IPS DF 6.9 (cell line): ENCODE measurements around the gene DYNC1H1.

Experiments
- DNase-seq: peaks from one replicate; pipeline ENCODE4 v3.0.0-alpha.2; 2013; ENCODE audit warnings: low read depth, low spot score
- H3K27ac ChIP-seq: one replicate; pipeline ENCODE4 v1.5.1; 2013; ENCODE audit warnings: low read length, control low read depth
- H3K27me3 ChIP-seq: 2 replicates; pipeline ENCODE4 v1.6.1; 2013; ENCODE audit warnings: mild to moderate bottlenecking, low read length; ENCODE audit not compliant: control insufficient read depth, insufficient read depth
- H3K36me3 ChIP-seq: 2 replicates; pipeline ENCODE4 v1.6.1; 2013; ENCODE audit warnings: low read length; ENCODE audit not compliant: control insufficient read depth, insufficient read depth
- H3K4me1 ChIP-seq: 2 replicates; pipeline ENCODE4 v1.6.1; 2013; ENCODE audit warnings: low read length; ENCODE audit not compliant: control insufficient read depth, insufficient read depth
- H3K4me3 ChIP-seq: 2 replicates; pipeline ENCODE4 v1.5.1; 2013; ENCODE audit warnings: mild to moderate bottlenecking, low read length
- H3K9me3 ChIP-seq: 2 replicates; pipeline ENCODE4 v1.6.1; 2013; ENCODE audit warnings: low read length, inconsistent platforms; ENCODE audit not compliant: control insufficient read depth, insufficient read depth
- WGBS: extraction: QIAGEN DNeasy Blood & Tissue Kit; methylation state at CpG from one replicate; pipeline ENCODE4 v1.1.7; 2013; ENCODE audit warnings: mixed read lengths, missing lambda C conversion rate; ENCODE audit not compliant: insufficient read length, insufficient coverage; 5-methylcytosine and 5-hydroxymethylcytosine counted together

DYNC1H1 gene

GRCh38 chr14:101992708-101993107 lies 28.3 kb downstream of the DYNC1H1 start:
- Histone ChIP-seq H3K9me3 (no peaks in the 10 kb centered on the region), H3K36me3 (peaks cover 51% of the 10 kb centered on the region; the same call in 1 of the 2 replicates), H3K27me3 (no peaks in the 10 kb centered on the region), H3K4me3 (no peak overlapping the region), H3K27ac (no peak overlapping the region), H3K4me1 (no peaks in the 10 kb centered on the region)
- no CpG with 5 or more reads among the region's 7 CpGs for WGBS
- no peak for DNase-seq

GRCh38 chr14:101997429-101998336 lies 33.3 kb downstream of the DYNC1H1 start:
- Histone ChIP-seq H3K27ac (no peak overlapping the region), H3K4me1 (no peaks in the 10 kb centered on the region), H3K4me3 (no peak overlapping the region), H3K27me3 (no peaks in the 10 kb centered on the region), H3K36me3 (peaks cover 43% of the 10 kb centered on the region), H3K9me3 (no peaks in the 10 kb centered on the region)
- DNase-seq = no peak
- no CpG with 5 or more reads among the region's 18 CpGs for WGBS

GRCh38 chr14:102000902-102001301 lies 36.5 kb downstream of the DYNC1H1 start:
- Histone ChIP-seq H3K9me3 (no peaks in the 10 kb centered on the region), H3K36me3 (peaks cover 40% of the 10 kb centered on the region), H3K27ac (no peak overlapping the region), H3K27me3 (no peaks in the 10 kb centered on the region), H3K4me3 (no peak overlapping the region), H3K4me1 (no peaks in the 10 kb centered on the region)
- no CpG with 5 or more reads among the region's 12 CpGs for WGBS
- DNase-seq = no peak

GRCh38 chr14:102005336-102005735 lies 41.0 kb downstream of the DYNC1H1 start:
- Histone ChIP-seq H3K36me3 (peaks cover 56% of the 10 kb centered on the region), H3K27ac (no peak overlapping the region), H3K9me3 (no peaks in the 10 kb centered on the region), H3K4me1 (no peaks in the 10 kb centered on the region), H3K27me3 (no peaks in the 10 kb centered on the region), H3K4me3 (no peak overlapping the region)
- no peak for DNase-seq
- WGBS = no CpG with 5 or more reads among the region's 9 CpGs

GRCh38 chr14:102007916-102008418 lies 43.6 kb downstream of the DYNC1H1 start:
- H3K27me3 ChIP-seq = no peaks in the 10 kb centered on the region
- DNase-seq = no peak
- H3K9me3 ChIP-seq = no peaks in the 10 kb centered on the region
- no CpG with 5 or more reads among the region's 14 CpGs for WGBS
- H3K27ac ChIP-seq = no peak overlapping the region
- H3K4me1 ChIP-seq = no peaks in the 10 kb centered on the region
- H3K4me3 ChIP-seq = no peak overlapping the region
- peaks cover 54% of the 10 kb centered on the region; the same call in 1 of the 2 replicates for H3K36me3 ChIP-seq

- H3K4me3 ChIP-seq = no peak overlapping the region
- no CpG with 5 or more reads among the region's 8 CpGs for WGBS
- no peak overlapping the region for H3K27ac ChIP-seq
- no peaks in the 10 kb centered on the region for H3K9me3 ChIP-seq
- peaks cover 60% of the 10 kb centered on the region for H3K36me3 ChIP-seq
- no peaks in the 10 kb centered on the region for H3K27me3 ChIP-seq
- no peaks in the 10 kb centered on the region for H3K4me1 ChIP-seq
- DNase-seq = no peak
Observed at GRCh38 chr14:102008891-102009290, 44.5 kb downstream of the DYNC1H1 start.

- Histone ChIP-seq H3K9me3 (no peaks in the 10 kb centered on the region), H3K27ac (no peak overlapping the region), H3K27me3 (no peaks in the 10 kb centered on the region), H3K4me3 (no peak overlapping the region), H3K4me1 (no peaks in the 10 kb centered on the region), H3K36me3 (peaks cover 59% of the 10 kb centered on the region)
- WGBS = no CpG with 5 or more reads among the region's 8 CpGs
- no peak for DNase-seq
Observed at GRCh38 chr14:102011631-102012030, 47.3 kb downstream of the DYNC1H1 start.

- no CpG with 5 or more reads among the region's 7 CpGs for WGBS
- no peak for DNase-seq
Observed at GRCh38 chr14:102012336-102012735, 48.0 kb downstream of the DYNC1H1 start.

GRCh38 chr14:102013669-102014200 lies 49.4 kb downstream of the DYNC1H1 start:
- no peaks in the 10 kb centered on the region; the same call in 1 of the 2 replicates for H3K4me1 ChIP-seq
- H3K27me3 ChIP-seq = no peaks in the 10 kb centered on the region
- no CpG with 5 or more reads among the region's 10 CpGs for WGBS
- no peaks in the 10 kb centered on the region for H3K9me3 ChIP-seq
- peaks cover 64% of the 10 kb centered on the region for H3K36me3 ChIP-seq
- no peak overlapping the region for H3K27ac ChIP-seq
- H3K4me3 ChIP-seq = no peak overlapping the region
- DNase-seq = no peak

More at GRCh38 chr14:102012336-102012735, 48.0 kb downstream of the DYNC1H1 start:
- Histone ChIP-seq H3K27ac (no peak overlapping the region), H3K36me3 (peaks cover 66% of the 10 kb centered on the region), H3K9me3 (no peaks in the 10 kb centered on the region), H3K4me1 (no peaks in the 10 kb centered on the region), H3K4me3 (no peak overlapping the region), H3K27me3 (no peaks in the 10 kb centered on the region)

GRCh38 chr14:102015045-102015685 lies 50.8 kb downstream of the DYNC1H1 start:
- WGBS = no CpG with 5 or more reads among the region's 16 CpGs
- Histone ChIP-seq H3K4me1 (no peaks in the 10 kb centered on the region; the same call in 1 of the 2 replicates), H3K4me3 (no peak overlapping the region), H3K27me3 (no peaks in the 10 kb centered on the region), H3K36me3 (peaks cover 68% of the 10 kb centered on the region), H3K9me3 (no peaks in the 10 kb centered on the region), H3K27ac (no peak overlapping the region)
- no peak for DNase-seq
